Measurements from ENCODE around the gene CXCL14. TPM values are rescaled to one million over a fixed set of nuclear protein-coding genes. Genes with fewer than 3 reads are reported as not detected.

CXCL14 gene
- total RNA-seq, 2 donors from 2014 or later, result 0.20 to 0.44 TPM

GRCh38 chr5:135543485-135544304, 35.1 kb downstream of the CXCL14 start:
- WGBS, 2 experiments (ENCODE audit: insufficient coverage in 1 of 2, insufficient read length in 1 of 2), result 1 to 3% methylated on average over 23 to 77 of the region's 77 CpGs
- peak overlapping the region; percentile 41 for H3K4me3 Mint-ChIP-seq
- peaks cover 18% of the 10 kb centered on the region for H3K4me1 Mint-ChIP-seq
- no peak overlapping the region for H3K27ac ChIP-seq (ENCODE audit: low read depth, low read length)
- H3K27ac Mint-ChIP-seq, result no peak overlapping the region
- peaks cover 99% of the 10 kb centered on the region for H3K27me3 Mint-ChIP-seq (ENCODE audit: insufficient read depth)
- H3K27me3 ChIP-seq (ENCODE audit: control insufficient read depth, insufficient read depth, low read length, poor library complexity, severe bottlenecking), result peaks cover 100% of the 10 kb centered on the region
- peaks cover under 1% of the 10 kb centered on the region for H3K9me3 Mint-ChIP-seq
- no peaks in the 10 kb centered on the region for H3K36me3 Mint-ChIP-seq (ENCODE audit: low read depth)
- H3K4me1 ChIP-seq (ENCODE audit: control insufficient read depth, insufficient read depth, low read length), result peaks cover 6% of the 10 kb centered on the region
- H3K9ac ChIP-seq (ENCODE audit: extremely low read depth, low read length, poor library complexity, severe bottlenecking), result no peak overlapping the region
- DNase-seq, result peak; percentile 76
- H3K36me3 ChIP-seq (ENCODE audit: control insufficient read depth, insufficient read depth, low read length), result no peaks in the 10 kb centered on the region
- H3K4me3 ChIP-seq (ENCODE audit: low read length), result peak overlapping the region; percentile 66
- no peaks in the 10 kb centered on the region for H3K9me3 ChIP-seq (ENCODE audit: control insufficient read depth, low read length)
- TF ChIP-seq, protein P1, sequence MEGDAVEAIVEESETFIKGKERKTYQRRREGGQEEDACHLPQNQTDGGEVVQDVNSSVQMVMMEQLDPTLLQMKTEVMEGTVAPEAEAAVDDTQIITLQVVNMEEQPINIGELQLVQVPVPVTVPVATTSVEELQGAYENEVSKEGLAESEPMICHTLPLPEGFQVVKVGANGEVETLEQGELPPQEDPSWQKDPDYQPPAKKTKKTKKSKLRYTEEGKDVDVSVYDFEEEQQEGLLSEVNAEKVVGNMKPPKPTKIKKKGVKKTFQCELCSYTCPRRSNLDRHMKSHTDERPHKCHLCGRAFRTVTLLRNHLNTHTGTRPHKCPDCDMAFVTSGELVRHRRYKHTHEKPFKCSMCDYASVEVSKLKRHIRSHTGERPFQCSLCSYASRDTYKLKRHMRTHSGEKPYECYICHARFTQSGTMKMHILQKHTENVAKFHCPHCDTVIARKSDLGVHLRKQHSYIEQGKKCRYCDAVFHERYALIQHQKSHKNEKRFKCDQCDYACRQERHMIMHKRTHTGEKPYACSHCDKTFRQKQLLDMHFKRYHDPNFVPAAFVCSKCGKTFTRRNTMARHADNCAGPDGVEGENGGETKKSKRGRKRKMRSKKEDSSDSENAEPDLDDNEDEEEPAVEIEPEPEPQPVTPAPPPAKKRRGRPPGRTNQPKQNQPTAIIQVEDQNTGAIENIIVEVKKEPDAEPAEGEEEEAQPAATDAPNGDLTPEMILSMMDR (conservative IDR thresholded peaks at IDR 0.05), result no peak

GRCh38 chr5:135543001-135543484, 35.7 kb downstream of the CXCL14 start:
- Mint-ChIP-seq H3K9me3 (peaks cover 7% of the 10 kb centered on the region), H3K4me1 (peaks cover 18% of the 10 kb centered on the region), H3K27me3 (ENCODE audit: insufficient read depth) (peaks cover 99% of the 10 kb centered on the region), H3K36me3 (ENCODE audit: low read depth) (no peaks in the 10 kb centered on the region), H3K27ac (no peak overlapping the region), H3K4me3 (peak overlapping the region; percentile 28)
- Histone ChIP-seq H3K4me1 (ENCODE audit: control insufficient read depth, insufficient read depth, low read length) (peaks cover 6% of the 10 kb centered on the region), H3K27me3 (ENCODE audit: control insufficient read depth, insufficient read depth, low read length, poor library complexity, severe bottlenecking) (peaks cover 100% of the 10 kb centered on the region), H3K27ac (ENCODE audit: low read depth, low read length) (no peak overlapping the region), H3K9me3 (ENCODE audit: control insufficient read depth, low read length) (peaks cover 3% of the 10 kb centered on the region), H3K36me3 (ENCODE audit: control insufficient read depth, insufficient read depth, low read length) (no peaks in the 10 kb centered on the region), H3K4me3 (ENCODE audit: low read length) (peak overlapping the region; percentile 66), H3K9ac (ENCODE audit: extremely low read depth, low read length, poor library complexity, severe bottlenecking) (no peak overlapping the region)
- DNase-seq, result peak; percentile 21
- WGBS, 2 experiments (ENCODE audit: insufficient coverage in 1 of 2, insufficient read length in 1 of 2), result 0 to 2% methylated on average over 1 to 5 of the region's 5 CpGs
- TF ChIP-seq, protein P1 (conservative IDR thresholded peaks at IDR 0.05), result no peak

GRCh38 chr5:135541807-135542502, 36.8 kb downstream of the CXCL14 start:
- Histone ChIP-seq H3K4me3 (ENCODE audit: low read length) (no peak overlapping the region), H3K36me3 (ENCODE audit: control insufficient read depth, insufficient read depth, low read length) (no peaks in the 10 kb centered on the region), H3K9me3 (ENCODE audit: control insufficient read depth, low read length) (peaks cover 13% of the 10 kb centered on the region), H3K4me1 (ENCODE audit: control insufficient read depth, insufficient read depth, low read length) (peaks cover 6% of the 10 kb centered on the region), H3K9ac (ENCODE audit: extremely low read depth, low read length, poor library complexity, severe bottlenecking) (no peak overlapping the region), H3K27me3 (ENCODE audit: control insufficient read depth, insufficient read depth, low read length, poor library complexity, severe bottlenecking) (peaks cover 100% of the 10 kb centered on the region), H3K27ac (ENCODE audit: low read depth, low read length) (no peak overlapping the region)
- no peaks in the 10 kb centered on the region for H3K36me3 Mint-ChIP-seq (ENCODE audit: low read depth)
- no peak overlapping the region for H3K4me3 Mint-ChIP-seq
- peaks cover 99% of the 10 kb centered on the region for H3K27me3 Mint-ChIP-seq (ENCODE audit: insufficient read depth)
- H3K27ac Mint-ChIP-seq, result no peak overlapping the region
- peaks cover 18% of the 10 kb centered on the region for H3K4me1 Mint-ChIP-seq
- H3K9me3 Mint-ChIP-seq, result peaks cover 17% of the 10 kb centered on the region
- TF ChIP-seq, protein P1 (conservative IDR thresholded peaks at IDR 0.05), result no peak
- WGBS, 2 experiments (ENCODE audit: insufficient coverage in 1 of 2, insufficient read length in 1 of 2), result 23 to 26% methylated on average over 8 to 11 of the region's 11 CpGs
- DNase-seq, result peak; percentile 29
